ENCODE results near the gene NEU3.

NEU3 gene

GRCh38 chr11:74966651-74967050 is 22.1 kb upstream of the NEU3 start:
- no peak for TF ChIP-seq CTCF (IDR thresholded peaks at IDR 0.05; ENCODE audit: low read depth, low read length)
- H3K4me3 ChIP-seq (ENCODE audit: low read depth, low read length) = no peak overlapping the region

GRCh38 chr11:74970852-74971395 is 17.8 kb upstream of the NEU3 start:
- no peak for TF ChIP-seq CTCF (IDR thresholded peaks at IDR 0.05; ENCODE audit: low read depth, low read length)
- no peak overlapping the region for H3K4me3 ChIP-seq (ENCODE audit: low read depth, low read length)

GRCh38 chr11:74971424-74971823 is 17.3 kb upstream of the NEU3 start:
- no peak for TF ChIP-seq CTCF (IDR thresholded peaks at IDR 0.05; ENCODE audit: low read depth, low read length)
- H3K4me3 ChIP-seq (ENCODE audit: low read depth, low read length) = no peak overlapping the region

DNA sequence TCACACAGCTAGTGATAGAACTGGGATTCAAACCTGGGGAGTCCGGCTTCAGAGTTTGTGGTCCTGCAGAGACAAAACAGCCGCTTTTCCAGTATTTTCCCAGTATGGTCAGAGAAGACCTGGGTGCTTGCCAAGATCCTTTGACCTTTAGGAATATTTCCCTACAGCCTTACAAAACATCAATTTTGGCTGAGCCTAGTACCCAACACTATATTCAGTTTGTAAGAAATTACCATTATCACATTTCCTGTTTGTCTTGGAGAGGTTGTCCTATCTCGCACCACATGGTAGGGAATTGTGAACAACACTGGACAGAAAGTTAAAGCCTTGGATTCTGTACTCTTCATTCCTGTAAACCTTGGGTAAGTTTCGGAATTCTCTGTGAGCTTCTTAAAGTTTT is 10.7 kb upstream of the NEU3 start:
- TF ChIP-seq CTCF (IDR thresholded peaks at IDR 0.05; ENCODE audit: low read depth, low read length) = no peak
- no peak overlapping the region for H3K4me3 ChIP-seq (ENCODE audit: low read depth, low read length)

GRCh38 chr11:74980634-74981033 is 8.1 kb upstream of the NEU3 start:
- no peak for TF ChIP-seq CTCF (IDR thresholded peaks at IDR 0.05; ENCODE audit: low read depth, low read length)
- H3K4me3 ChIP-seq (ENCODE audit: low read depth, low read length) = no peak overlapping the region

DNA sequence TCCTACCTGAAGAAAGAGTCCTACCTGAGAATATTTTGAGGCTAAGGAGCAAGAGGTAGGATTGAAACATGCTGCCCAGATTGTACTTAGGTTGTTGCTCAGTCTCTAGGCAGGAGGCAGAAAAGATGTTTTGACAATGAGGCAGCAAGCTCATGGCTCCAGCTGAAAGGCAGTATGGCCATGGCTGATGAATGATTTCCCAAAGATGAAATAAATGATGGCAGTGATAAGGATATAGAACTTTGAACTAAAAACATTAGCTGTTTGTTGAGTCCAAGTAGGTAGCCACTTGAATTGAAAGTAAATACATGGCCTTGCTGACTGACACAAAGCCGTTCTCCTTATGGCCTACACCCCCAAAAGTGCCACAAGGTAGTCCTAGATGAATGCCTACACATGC is 6.8 kb upstream of the NEU3 start:
- H3K4me3 ChIP-seq (ENCODE audit: low read depth, low read length) = no peak overlapping the region

GRCh38 chr11:74984070-74984469 is 4.7 kb upstream of the NEU3 start:
- no peak overlapping the region for H3K4me3 ChIP-seq (ENCODE audit: low read depth, low read length)
- no peak for TF ChIP-seq CTCF (IDR thresholded peaks at IDR 0.05; ENCODE audit: low read depth, low read length)

More for the DNA sequence above, 6.8 kb upstream of the NEU3 start:
- no peak for TF ChIP-seq CTCF (IDR thresholded peaks at IDR 0.05; ENCODE audit: low read depth, low read length)
